GM23248 (cell line): ENCODE results near the gene EEPD1. TPM values are rescaled to one million over a fixed set of nuclear protein-coding genes. Genes with fewer than 3 reads are reported as not detected.

Experiments used
- DNase-seq: peaks from one replicate; pipeline ENCODE4 v3.0.0-alpha.2; 2015
- H2AFZ ChIP-seq: fragments of 200-600 bp; sonication (generic); 2 replicates; pipeline ENCODE4 v1.6.1; 2016; ENCODE audit warnings: antibody characterized with exemption
- H3F3A ChIP-seq: fragments of 200-600 bp; sonication (generic); 2 replicates; pipeline ENCODE4 v1.6.1; 2016; ENCODE audit warnings: mild to moderate bottlenecking, antibody characterized with exemption, mixed run types; ENCODE audit not compliant: insufficient read depth
- H3K27ac ChIP-seq: fragments of 200-600 bp; sonication (generic); 2 replicates; pipeline ENCODE4 v1.5.1; 2016; ENCODE audit warnings: mild to moderate bottlenecking
- H3K27me3 ChIP-seq: fragments of 200-600 bp; sonication (generic); replicated peaks from 2 replicates; pipeline ENCODE4 v1.6.1; 2016; ENCODE audit warnings: mild to moderate bottlenecking; ENCODE audit not compliant: insufficient read depth
- H3K36me3 ChIP-seq: fragments of 200-600 bp; sonication (generic); 2 replicates; pipeline ENCODE4 v1.6.1; 2016; ENCODE audit warnings: low read depth, mild to moderate bottlenecking
- H3K4me1 ChIP-seq: fragments of 200-600 bp; sonication (generic); 2 replicates; pipeline ENCODE4 v1.6.1; 2016; ENCODE audit warnings: mild to moderate bottlenecking; ENCODE audit not compliant: insufficient read depth
- H3K4me2 ChIP-seq: fragments of 200-600 bp; sonication (generic); one replicate; pipeline ENCODE4 v1.6.1; 2016; ENCODE audit warnings: mild to moderate bottlenecking; ENCODE audit not compliant: unreplicated experiment
- H3K4me3 ChIP-seq: fragments of 200-600 bp; sonication (generic); 2 replicates; pipeline ENCODE4 v1.5.1; 2016; ENCODE audit warnings: mild to moderate bottlenecking
- H3K79me2 ChIP-seq: fragments of 200-600 bp; sonication (generic); 2 replicates; pipeline ENCODE4 v1.6.1; 2016; ENCODE audit warnings: mild to moderate bottlenecking; ENCODE audit not compliant: insufficient read depth
- H3K9ac ChIP-seq: fragments of 200-600 bp; sonication (generic); 2 replicates; pipeline ENCODE4 v1.6.1; 2016; ENCODE audit warnings: mild to moderate bottlenecking
- H3K9me2 ChIP-seq: fragments of 200-600 bp; sonication (generic); 2 replicates; pipeline ENCODE4 v1.6.1; 2016; ENCODE audit warnings: mixed run types, mild to moderate bottlenecking, moderate library complexity; ENCODE audit not compliant: insufficient read depth
- H3K9me3 ChIP-seq: fragments of 200-600 bp; sonication (generic); one replicate; pipeline ENCODE4 v1.6.1; 2017; ENCODE audit warnings: low read depth
- H4K20me1 ChIP-seq: fragments of 200-600 bp; sonication (generic); 2 replicates; pipeline ENCODE4 v1.6.0; 2016; ENCODE audit not compliant: insufficient read depth
- EZH2 ChIP-seq: fragments of 200-600 bp; sonication (generic); IDR thresholded peaks from 2 replicates; pipeline ENCODE4 v1.6.1; 2018; ENCODE audit warnings: antibody characterized with exemption, mild to moderate bottlenecking; ENCODE audit not compliant: insufficient read depth, poor library complexity, severe bottlenecking
- EZH2phosphoT487 ChIP-seq: fragments of 200-600 bp; sonication (generic); IDR thresholded peaks from 2 replicates; pipeline ENCODE4 v1.6.1; 2018; ENCODE audit warnings: antibody characterized with exemption, moderate library complexity, mild to moderate bottlenecking, low read depth; ENCODE audit not compliant: insufficient read depth
- WGBS, 2 experiments: methylation state at CpG; one replicate each; pipeline ENCODE4 v1.1.6; 2015 to 2017; ENCODE audit warnings: low lambda C conversion rate in 2 of 2, low coverage in 1 of 2; ENCODE audit errors: missing lambda C conversion rate in 2 of 2; 5-methylcytosine and 5-hydroxymethylcytosine counted together
- in situ Hi-C: fragments of 300-500 bp; cut with MboI; formaldehyde crosslinking; loops from 2 replicates; pipeline ENCODE4 v1.15.0; 2020
- polyA plus RNA-seq: library from polyadenylated mRNA; unstranded; fragments of >200 nt; fragmentation: Nextera tagmentation; extraction: Ambion mirVana; gene quantifications from 2 replicates; pipeline ENCODE4 v1.2.1, GENCODE V29; 2016
- total RNA-seq: library from RNA; depleted of rRNA; stranded (reverse); fragments of >200 nt; shearing (Covaris generic); gene quantifications from 2 replicates; pipeline ENCODE4 v1.2.3, GENCODE V29; 2014

Gene EEPD1
- total and polyA plus RNA-seq, 2 experiments from 2014 or later, result 1.6 to 5.2 TPM

- no peaks in the 10 kb centered on the region for H3K9me2 ChIP-seq
- in situ Hi-C loops, result loop anchor here (25.0 kb wide), 1 partner anchor 590 kb away; no protein-coding TSS in a partner anchor
- H3K9me3 ChIP-seq, result no peaks in the 10 kb centered on the region
- H2AFZ ChIP-seq, result no peak overlapping the region
- DNase-seq, result no peak
- peaks cover 23% of the 10 kb centered on the region for H3K4me1 ChIP-seq
- no peak overlapping the region for H3K4me2 ChIP-seq
- H4K20me1 ChIP-seq, result no peaks in the 10 kb centered on the region
- H3K79me2 ChIP-seq, result no peaks in the 10 kb centered on the region
- TF ChIP-seq EZH2, result no peak
- no peak for TF ChIP-seq EZH2phosphoT487
- H3K36me3 ChIP-seq, result no peaks in the 10 kb centered on the region
- H3F3A ChIP-seq, result peaks cover 23% of the 10 kb centered on the region
- no peaks in the 10 kb centered on the region for H3K27me3 ChIP-seq
- no peak overlapping the region for H3K27ac ChIP-seq
- WGBS, 2 experiments, result 92% methylated on average over 15 of the region's 15 CpGs
- H3K4me3 ChIP-seq, result no peak overlapping the region
- H3K9ac ChIP-seq, result no peak overlapping the region
Observed at GRCh38 chr7:36301914-36302771, 149.1 kb downstream of the EEPD1 start.

- H3K36me3 ChIP-seq, result no peaks in the 10 kb centered on the region
- no peaks in the 10 kb centered on the region for H3K9me3 ChIP-seq
- H4K20me1 ChIP-seq, result no peaks in the 10 kb centered on the region
- no peaks in the 10 kb centered on the region for H3K27me3 ChIP-seq
- H3K27ac ChIP-seq, result peak overlapping the region; percentile 74
- 15 to 17% methylated on average over 8 of the region's 8 CpGs for WGBS, 2 experiments
- H3K9ac ChIP-seq, result peak overlapping the region; percentile 59
- no peak overlapping the region for H2AFZ ChIP-seq
- no peak overlapping the region for H3K4me3 ChIP-seq
- DNase-seq, result peak; percentile 100
- TF ChIP-seq EZH2phosphoT487 (0 out of 2 replicates have a peak, but pooled peaks have one; percentile 54), EZH2 (no peak)
- peak overlapping the region; percentile 65 for H3K4me2 ChIP-seq
- H3K4me1 ChIP-seq, result peaks cover 23% of the 10 kb centered on the region
- H3F3A ChIP-seq, result peaks cover 23% of the 10 kb centered on the region
- no peaks in the 10 kb centered on the region for H3K9me2 ChIP-seq
- in situ Hi-C loops, result loop anchor here (25.0 kb wide), 1 partner anchor 591 kb away; no protein-coding TSS in a partner anchor
- H3K79me2 ChIP-seq, result no peaks in the 10 kb centered on the region
Observed at GRCh38 chr7:36303202-36304098, 150.4 kb downstream of the EEPD1 start.

GRCh38 chr7:36304099-36304425, 151.0 kb downstream of the EEPD1 start:
- no peak overlapping the region for H3K4me3 ChIP-seq
- no peaks in the 10 kb centered on the region for H3K27me3 ChIP-seq
- peak overlapping the region; percentile 65 for H3K4me2 ChIP-seq
- DNase-seq, result no peak
- 72 to 76% methylated on average over 6 of the region's 6 CpGs for WGBS, 2 experiments
- no peaks in the 10 kb centered on the region for H3K9me3 ChIP-seq
- TF ChIP-seq EZH2phosphoT487 (no peak), EZH2 (no peak)
- peaks cover 23% of the 10 kb centered on the region for H3K4me1 ChIP-seq
- peaks cover 23% of the 10 kb centered on the region for H3F3A ChIP-seq
- in situ Hi-C loops, result loop anchor here (25.0 kb wide), 1 partner anchor 592 kb away; no protein-coding TSS in a partner anchor
- no peaks in the 10 kb centered on the region for H3K36me3 ChIP-seq
- H3K27ac ChIP-seq, result peak overlapping the region; percentile 74; the same call in 1 of the 2 replicates
- no peaks in the 10 kb centered on the region for H4K20me1 ChIP-seq
- peak overlapping the region; percentile 59 for H3K9ac ChIP-seq
- H3K79me2 ChIP-seq, result no peaks in the 10 kb centered on the region
- no peak overlapping the region for H2AFZ ChIP-seq
- no peaks in the 10 kb centered on the region for H3K9me2 ChIP-seq

GRCh38 chr7:36305226-36305625, 152.2 kb downstream of the EEPD1 start:
- H3K4me2 ChIP-seq, result no peak overlapping the region
- H3K27me3 ChIP-seq, result no peaks in the 10 kb centered on the region
- TF ChIP-seq EZH2 (no peak), EZH2phosphoT487 (no peak)
- WGBS, 2 experiments, result 93 to 95% methylated on average over 18 of the region's 18 CpGs
- H3K9ac ChIP-seq, result no peak overlapping the region
- peaks cover 23% of the 10 kb centered on the region for H3F3A ChIP-seq
- no peak overlapping the region for H3K27ac ChIP-seq
- H3K36me3 ChIP-seq, result no peaks in the 10 kb centered on the region
- H3K79me2 ChIP-seq, result no peaks in the 10 kb centered on the region
- in situ Hi-C loops, result loop anchor here (25.0 kb wide), 1 partner anchor 593 kb away; no protein-coding TSS in a partner anchor
- no peak for DNase-seq
- peaks cover 23% of the 10 kb centered on the region for H3K4me1 ChIP-seq
- no peaks in the 10 kb centered on the region for H3K9me2 ChIP-seq
- H3K9me3 ChIP-seq, result no peaks in the 10 kb centered on the region
- H2AFZ ChIP-seq, result no peak overlapping the region
- no peaks in the 10 kb centered on the region for H4K20me1 ChIP-seq
- H3K4me3 ChIP-seq, result no peak overlapping the region
